Ishikawa (cell line): ENCODE results near the gene FBXW11.
A peak's percentile ranks its signal among the peaks of the same experiment; 100 is the strongest.

Source experiments
- CEBPB ChIP-seq: IDR thresholded peaks from 2 replicates; pipeline ENCODE4 v1.6.1; 2012
- CREB1 ChIP-seq: IDR thresholded peaks from 2 replicates; pipeline ENCODE4 v1.6.1; 2012; ENCODE audit warnings: low read depth
- EGR1 ChIP-seq: IDR thresholded peaks from 2 replicates; pipeline ENCODE4 v1.6.1; 2012
- EP300 ChIP-seq: IDR thresholded peaks from 2 replicates; pipeline ENCODE4 v1.6.1; 2012; ENCODE audit warnings: borderline replicate concordance
- FOXM1 ChIP-seq: IDR thresholded peaks from 2 replicates; pipeline ENCODE4 v1.6.1; 2012; ENCODE audit warnings: low read depth, borderline replicate concordance
- MAX ChIP-seq: IDR thresholded peaks from 2 replicates; pipeline ENCODE4 v1.6.1; 2012
- NFIC ChIP-seq: IDR thresholded peaks from 2 replicates; pipeline ENCODE4 v1.6.1; 2012
- RAD21 ChIP-seq: IDR thresholded peaks from 2 replicates; pipeline ENCODE4 v1.6.1; 2012; ENCODE audit warnings: low read depth
- REST ChIP-seq: IDR thresholded peaks from 2 replicates; pipeline ENCODE4 v1.6.1; 2012; ENCODE audit warnings: low read depth, mild to moderate bottlenecking
- TAF1 ChIP-seq: IDR thresholded peaks from 2 replicates; pipeline ENCODE4 v1.6.1; 2012; ENCODE audit warnings: low read depth, mild to moderate bottlenecking
- TCF12 ChIP-seq: IDR thresholded peaks from 2 replicates; pipeline ENCODE4 v1.6.1; 2012; ENCODE audit warnings: low read depth
- TEAD4 ChIP-seq: IDR thresholded peaks from 2 replicates; pipeline ENCODE4 v1.6.1; 2012
- USF1 ChIP-seq: IDR thresholded peaks from 2 replicates; pipeline ENCODE4 v1.6.1; 2012
- YY1 ChIP-seq: IDR thresholded peaks from 2 replicates; pipeline ENCODE4 v1.6.1; 2012; ENCODE audit warnings: low read depth
- ZBTB7A ChIP-seq: IDR thresholded peaks from 2 replicates; pipeline ENCODE4 v1.6.1; 2012; ENCODE audit warnings: low read depth

The FBXW11 gene

GRCh38 chr5:171901764-171902163, 104.7 kb downstream of the FBXW11 start:
- TF ChIP-seq FOXM1 (no peak), REST (peak; percentile 76), ZBTB7A (no peak)

GRCh38 chr5:171899792-171900191, 106.6 kb downstream of the FBXW11 start:
- no peak for TF ChIP-seq TEAD4
- no peak for TF ChIP-seq FOXM1
- TF ChIP-seq ZBTB7A = no peak
- no peak for TF ChIP-seq TCF12
- no peak for TF ChIP-seq TAF1
- TF ChIP-seq USF1 = no peak
- TF ChIP-seq RAD21 = no peak

- TF ChIP-seq YY1 (no peak), REST (no peak), TEAD4 (no peak), EGR1 (no peak), NFIC (no peak), EP300 (no peak), TCF12 (no peak)
Measured at GRCh38 chr5:171898879-171899278, 107.6 kb downstream of the FBXW11 start.

- TF ChIP-seq TAF1 (no peak), TEAD4 (no peak), ZBTB7A (no peak), NFIC (no peak), MAX (no peak), FOXM1 (no peak), TCF12 (no peak), EGR1 (no peak), USF1 (no peak), RAD21 (no peak), YY1 (no peak), REST (no peak), EP300 (no peak)
Measured at GRCh38 chr5:171898386-171898785, 108.1 kb downstream of the FBXW11 start.

GRCh38 chr5:171897231-171897630, 109.2 kb downstream of the FBXW11 start:
- TF ChIP-seq CEBPB (no peak), ZBTB7A (no peak), FOXM1 (no peak), TCF12 (no peak), CREB1 (no peak), YY1 (no peak)

GRCh38 chr5:171895081-171895480, 111.4 kb downstream of the FBXW11 start:
- no peak for TF ChIP-seq CREB1
- TF ChIP-seq TAF1 = no peak
- no peak for TF ChIP-seq EP300
- no peak for TF ChIP-seq FOXM1
- TF ChIP-seq TCF12 = no peak
- TF ChIP-seq YY1 = no peak
- no peak for TF ChIP-seq RAD21
- TF ChIP-seq NFIC = no peak
